GM21390 (cell line): ENCODE data around the gene LYPLA2.
"Not testable (repeated sequence)": the region's sequence is repeated elsewhere in the genome, so short reads cannot be mapped to it uniquely, and the experiment has no call there.

Source experiments
- ATAC-seq: cut with Tn5 transposase; IDR thresholded peaks from one replicate; pipeline ENCODE4 v1.9.1; 2021; ENCODE audit not compliant: unreplicated experiment

LYPLA2 gene

GRCh38 chr1:23799570-23800399 is 8.8 kb downstream of the LYPLA2 start:
- peak; percentile 2 for ATAC-seq

- ATAC-seq: peak; percentile 81
These were observed 9.7 kb downstream of the LYPLA2 start, which contains the start of gene GALE for GRCh38 chr1:23800400-23801337. TSS of gene GALE (minus strand) at chr1:23800754. CDS start at chr1:23799007, 1,747 bp downstream.

- no peak for ATAC-seq
These were observed 10.4 kb downstream of the LYPLA2 start for GRCh38 chr1:23801338-23801748.

- ATAC-seq: no peak
These were observed 10.9 kb downstream of the LYPLA2 start for GRCh38 chr1:23801876-23802275.

GRCh38 chr1:23802809-23803342 is 11.9 kb downstream of the LYPLA2 start:
- ATAC-seq: not testable (repeated sequence)

GRCh38 chr1:23803674-23804073 is 12.7 kb downstream of the LYPLA2 start:
- ATAC-seq: no peak

- ATAC-seq: no peak
These were observed 13.4 kb downstream of the LYPLA2 start for GRCh38 chr1:23804183-23804835.

- no peak for ATAC-seq
These were observed 14.1 kb downstream of the LYPLA2 start for GRCh38 chr1:23805025-23805424.

GRCh38 chr1:23806280-23806679 is 15.3 kb downstream of the LYPLA2 start:
- ATAC-seq: no peak

GRCh38 chr1:23807453-23807852 is 16.5 kb downstream of the LYPLA2 start:
- no peak for ATAC-seq

GRCh38 chr1:23809751-23810171 is 18.8 kb downstream of the LYPLA2 start:
- no peak for ATAC-seq

GRCh38 chr1:23810818-23811540 is 20.0 kb downstream of the LYPLA2 start:
- peak; percentile 55 for ATAC-seq

GRCh38 chr1:23814016-23814415 is 23.1 kb downstream of the LYPLA2 start:
- ATAC-seq: no peak

- ATAC-seq: no peak
These were observed 25.4 kb downstream of the LYPLA2 start for GRCh38 chr1:23816361-23816760.

GRCh38 chr1:23816906-23817305 is 26.0 kb downstream of the LYPLA2 start:
- no peak for ATAC-seq

GRCh38 chr1:23817633-23818032 is 26.7 kb downstream of the LYPLA2 start:
- ATAC-seq: no peak

- no peak for ATAC-seq
These were observed 32.8 kb downstream of the LYPLA2 start for GRCh38 chr1:23823767-23824166.

- ATAC-seq: no peak
These were observed 33.7 kb downstream of the LYPLA2 start for GRCh38 chr1:23824711-23825075.

- ATAC-seq: peak; percentile 84
These were observed 34.3 kb downstream of the LYPLA2 start, which contains the start of gene HMGCL for GRCh38 chr1:23825076-23825761. TSS of gene HMGCL (minus strand) at chr1:23825429. CDS start at chr1:23825415, 14 bp downstream.
